K562 (cell line): Measurements from ENCODE around the gene KHSRP. TPM values are rescaled to one million over a fixed set of nuclear protein-coding genes. Genes with fewer than 3 reads are reported as not detected.

Experiments used
- ATAC-seq: fragments of 200-7000 bp; cut with Tn5 transposase; 3 replicates; pipeline ENCODE4 v1.9.1; 2020; ENCODE audit warnings: moderate library complexity
- BruUV-seq: library from RNA; stranded (reverse); fragments of 400-500 nt; replicated peaks from 2 replicates; lab custom pipeline; 2021; lab: Mats Ljungman, UMichigan
- CTCF ChIA-PET: fragments of 300-600 bp; formaldehyde crosslinking; extraction: SDS; loops from one replicate; lab custom pipeline; 2021; ENCODE audit warnings: low intra/inter-chr PET ratio; lab: Yijun Ruan, JAX
- POLR2A ChIA-PET: fragments of 300-600, 350-650 bp; sonication (Branson Sonifier 250); formaldehyde crosslinking; extraction: SDS; loops from one replicate; lab custom pipeline; 2021; ENCODE audit warnings: antibody characterized with exemption, inconsistent platforms; lab: Yijun Ruan, JAX
- DNase-seq, 4 experiments: peaks; one replicate each; pipeline versions ENCODE4 v3.0.0 to v3.0.0-alpha.2; 2011 to 2018; ENCODE audit warnings: low spot score in 3 of 4, mixed read lengths in 3 of 4; ENCODE audit errors: extremely low read depth in 1 of 4
- FAIRE-seq: peaks from 2 replicates; lab custom pipeline; 2011; peaks lifted over from hg19 to GRCh38; lab: Jason Lieb, UNC
- H2AFZ ChIP-seq: 2 replicates; pipeline ENCODE4 v1.6.0; 2011; ENCODE audit warnings: low read depth, low read length, control low read depth, inconsistent platforms
- H3K27ac ChIP-seq: fragments of 200-600 bp; 3 replicates; pipeline ENCODE4 v1.8.0; 2011; ENCODE audit warnings: low read depth, mild to moderate bottlenecking, control low read depth, inconsistent platforms, low read length, moderate library complexity, mixed read lengths; ENCODE audit errors: extremely low read depth
- H3K27me3 ChIP-seq, 2 experiments: fragments of 300-600 bp in 1 of 2; 2 replicates in 1 of 2; 3 replicates in 1 of 2; pipeline versions ENCODE4 v1.6.0 to v1.8.0; 2011; ENCODE audit warnings: inconsistent platforms in 2 of 2, low read length in 2 of 2, mild to moderate bottlenecking in 1 of 2, mixed read lengths in 1 of 2, moderate library complexity in 1 of 2; ENCODE audit not compliant: control insufficient read depth in 2 of 2, insufficient read depth in 2 of 2
- H3K36me3 ChIP-seq: fragments of 300-600 bp; 3 replicates; pipeline ENCODE4 v1.8.0; 2011; ENCODE audit warnings: mild to moderate bottlenecking, low read length, inconsistent platforms; ENCODE audit not compliant: control insufficient read depth, insufficient read depth
- H3K4me1 ChIP-seq, 2 experiments: fragments of 200-600 bp in 1 of 2; replicated peaks in 1 of 2; 2 replicates in 1 of 2; 3 replicates in 1 of 2; pipeline versions ENCODE4 v1.5.1 to v1.8.0; 2011; ENCODE audit warnings: inconsistent platforms in 2 of 2, low read length in 2 of 2, mild to moderate bottlenecking in 1 of 2, mixed read lengths in 1 of 2, moderate library complexity in 1 of 2; ENCODE audit not compliant: control insufficient read depth in 2 of 2, insufficient read depth in 2 of 2
- H3K4me2 ChIP-seq: 2 replicates; pipeline ENCODE4 v1.6.1; 2011; ENCODE audit warnings: low read length, control low read depth, inconsistent platforms, mixed read lengths; ENCODE audit not compliant: insufficient read depth
- H3K4me3 ChIP-seq: fragments of 200-600 bp; sonication (generic), shearing (Covaris generic); 2 replicates; pipeline ENCODE4 v1.5.1; 2016; ENCODE audit warnings: control low read depth, inconsistent platforms
- H3K79me2 ChIP-seq: fragments of 200-600 bp; 3 replicates; pipeline ENCODE4 v1.8.0; 2011; ENCODE audit warnings: low read length, inconsistent platforms; ENCODE audit not compliant: control insufficient read depth, insufficient read depth
- H3K9ac ChIP-seq, 2 experiments: 2 replicates each; pipeline versions ENCODE4 v1.6.0 to v1.6.1; 2011; ENCODE audit warnings: low read depth in 2 of 2, low read length in 2 of 2, control low read depth in 1 of 2, inconsistent platforms in 1 of 2, mild to moderate bottlenecking in 1 of 2, mixed read lengths in 1 of 2; ENCODE audit not compliant: insufficient read depth in 1 of 2
- H3K9me1 ChIP-seq: one replicate; pipeline ENCODE4 v1.6.0; 2011; ENCODE audit warnings: inconsistent platforms, mild to moderate bottlenecking, low read length, moderate library complexity; ENCODE audit not compliant: control insufficient read depth, insufficient read depth
- H3K9me3 ChIP-seq: replicated peaks from 2 replicates; pipeline ENCODE4 v1.5.1; 2011; ENCODE audit warnings: low read depth, low read length, inconsistent platforms; ENCODE audit not compliant: control insufficient read depth, insufficient read depth
- H4K20me1 ChIP-seq: replicated peaks from 2 replicates; pipeline ENCODE4 v1.6.1; 2011; ENCODE audit warnings: low read length, inconsistent platforms, mixed read lengths; ENCODE audit not compliant: control insufficient read depth, insufficient read depth
- BHLHE40 ChIP-seq: IDR thresholded peaks from 2 replicates; pipeline ENCODE4 v1.6.1; 2011; ENCODE audit warnings: low read length, improper control_type of control experiment
- BRCA1 ChIP-seq, 2 experiments: fragments of 450-650 bp in 1 of 2; sonication (generic) in 1 of 2; formaldehyde crosslinking in 1 of 2; IDR thresholded peaks; 2 replicates each; pipeline versions ENCODE4 v1.5.0 to v1.6.1; 2017 to 2020; ENCODE audit warnings: mild to moderate bottlenecking in 1 of 2, missing genetic modification reagents in 1 of 2
- DMBX1 ChIP-seq: fragments of 250-450 bp; sonication (Bioruptor Pico); IDR thresholded peaks from 2 replicates; pipeline ENCODE4 v1.8.0; 2022; ENCODE audit warnings: inconsistent platforms, mild to moderate bottlenecking, moderate library complexity, borderline replicate concordance
- ETS2 ChIP-seq: IDR thresholded peaks from 2 replicates; pipeline ENCODE4 v1.6.1; 2016; ENCODE audit warnings: borderline replicate concordance, missing genetic modification characterization, mild to moderate bottlenecking, moderate library complexity, missing compliant biosample characterization; ENCODE audit not compliant: poor library complexity, severe bottlenecking
- MTA2 ChIP-seq: fragments of 450-650 bp; IDR thresholded peaks from 2 replicates; pipeline ENCODE4 v1.6.1; 2016; ENCODE audit warnings: low read depth
- POLR2AphosphoS2 ChIP-seq: IDR thresholded peaks from 2 replicates; pipeline ENCODE4 v1.6.1; 2012; ENCODE audit warnings: low read length, improper control_type of control experiment
- RAD51 ChIP-seq: fragments of 450-650 bp; IDR thresholded peaks from 2 replicates; pipeline ENCODE4 v1.7.1; 2016; ENCODE audit warnings: low read depth, mild to moderate bottlenecking, borderline replicate concordance
- SRF ChIP-seq, 2 experiments: fragments of 250-450, 450-650 bp in 1 of 2; sonication (Bioruptor Pico) in 1 of 2; sonication (generic) in 1 of 2; formaldehyde crosslinking; IDR thresholded peaks; 2 replicates each; pipeline versions ENCODE4 v1.5.0 to v1.5.1; 2020 to 2022; ENCODE audit warnings: mild to moderate bottlenecking in 1 of 2, missing genetic modification reagents in 1 of 2
- TOE1 ChIP-seq, 2 experiments: fragments of 450-650 bp in 1 of 2; sonication (generic) in 1 of 2; formaldehyde crosslinking in 1 of 2; IDR thresholded peaks; 2 replicates each; pipeline versions ENCODE4 v1.7.1 to v1.8.0; 2016 to 2022; ENCODE audit warnings: borderline replicate concordance in 2 of 2, mild to moderate bottlenecking in 2 of 2, antibody characterized with exemption in 1 of 2, inconsistent platforms in 1 of 2, low read depth in 1 of 2, missing genetic modification reagents in 1 of 2, moderate library complexity in 1 of 2
- TRIM28 ChIP-seq: fragments of 450-650 bp; IDR thresholded peaks from 2 replicates; pipeline ENCODE4 v1.6.1; 2017
- USF1 ChIP-seq: sonication (generic); formaldehyde crosslinking; IDR thresholded peaks from 2 replicates; pipeline ENCODE4 v1.9.0; 2022; ENCODE audit warnings: mild to moderate bottlenecking, missing genetic modification reagents
- ZEB2 ChIP-seq: fragments of 450-650 bp; IDR thresholded peaks from 2 replicates; pipeline ENCODE4 v1.6.1; 2016
- ZNF133 ChIP-seq: fragments of 250-450 bp; sonication (Bioruptor Pico); IDR thresholded peaks from 2 replicates; pipeline ENCODE4 v1.4.0; 2020; ENCODE audit warnings: mild to moderate bottlenecking
- ZSCAN32 ChIP-seq: fragments of 450-650 bp; formaldehyde crosslinking; IDR thresholded peaks from 2 replicates; pipeline ENCODE4 v1.4.0; 2020; ENCODE audit warnings: mild to moderate bottlenecking, moderate library complexity
- WGBS: fragments of 100-300 bp; shearing (Covaris generic); methylation state at CpG from one replicate; pipeline ENCODE4 v1.1.6; 2016; ENCODE audit warnings: low coverage, mixed read lengths; ENCODE audit not compliant: insufficient coverage; ENCODE audit errors: missing lambda C conversion rate; 5-methylcytosine and 5-hydroxymethylcytosine counted together
- in situ Hi-C: fragments of 300-500 bp; cut with MboI; formaldehyde crosslinking; loops from 4 replicates; pipeline ENCODE4 v1.15.0; 2018; ENCODE audit warnings: inconsistent platforms, mixed read lengths
- intact Hi-C: fragments of 100-400 bp; cut with micrococcal nuclease; formaldehyde crosslinking; loops from 2 replicates; pipeline ENCODE4 v1.14.2; 2022
- polyA plus RNA-seq, 8 experiments: library from polyadenylated mRNA; depleted of rRNA in 4 of 8; stranded (reverse) in 5 of 8; unstranded in 3 of 8; fragments of >200 nt; fragmentation: Nextera tagmentation in 2 of 8; fragmentation: Illumina TruSeq in 1 of 8; extraction: Ambion mirVana in 2 of 8; extraction: Trizol in 1 of 8; gene quantifications; 2 replicates each; pipeline versions ENCODE4 v1.2.1 to v1.2.3, GENCODE V29; 2011 to 2014; ENCODE audit warnings: inconsistent platforms in 1 of 8, missing spikeins in 1 of 8
- total RNA-seq, 7 experiments: library from RNA; depleted of rRNA in 6 of 7; stranded (reverse); fragments of >200 nt in 6 of 7; fragmentation: Illumina TruSeq in 2 of 7; extraction: Trizol in 2 of 7; gene quantifications; 2 replicates each; pipeline versions ENCODE4 v1.2.1 to v1.2.3, GENCODE V29; 2011 to 2021; ENCODE audit warnings: low replicate concordance in 1 of 7
- TF ChIP-seq, protein P1 (sequence below): fragments of 250-450 bp; sonication (Bioruptor Pico); IDR thresholded peaks from 2 replicates; pipeline ENCODE4 v1.8.0; 2022; ENCODE audit warnings: moderate library complexity, mild to moderate bottlenecking, inconsistent platforms
- TF ChIP-seq, protein P2 (sequence below): fragments of 450-650 bp; conservative IDR thresholded peaks from 2 replicates; pipeline ENCODE4 v1.6.1; 2016; ENCODE audit warnings: missing genetic modification characterization, low read depth, mild to moderate bottlenecking, control low read depth, missing compliant biosample characterization

The KHSRP gene
- total and polyA plus RNA-seq, 9 of the 15 experiments (the other 6 are each of a cell fraction or from before 2014, with no cell fraction given): 4.2 to 564 (median 139) TPM

DNA sequence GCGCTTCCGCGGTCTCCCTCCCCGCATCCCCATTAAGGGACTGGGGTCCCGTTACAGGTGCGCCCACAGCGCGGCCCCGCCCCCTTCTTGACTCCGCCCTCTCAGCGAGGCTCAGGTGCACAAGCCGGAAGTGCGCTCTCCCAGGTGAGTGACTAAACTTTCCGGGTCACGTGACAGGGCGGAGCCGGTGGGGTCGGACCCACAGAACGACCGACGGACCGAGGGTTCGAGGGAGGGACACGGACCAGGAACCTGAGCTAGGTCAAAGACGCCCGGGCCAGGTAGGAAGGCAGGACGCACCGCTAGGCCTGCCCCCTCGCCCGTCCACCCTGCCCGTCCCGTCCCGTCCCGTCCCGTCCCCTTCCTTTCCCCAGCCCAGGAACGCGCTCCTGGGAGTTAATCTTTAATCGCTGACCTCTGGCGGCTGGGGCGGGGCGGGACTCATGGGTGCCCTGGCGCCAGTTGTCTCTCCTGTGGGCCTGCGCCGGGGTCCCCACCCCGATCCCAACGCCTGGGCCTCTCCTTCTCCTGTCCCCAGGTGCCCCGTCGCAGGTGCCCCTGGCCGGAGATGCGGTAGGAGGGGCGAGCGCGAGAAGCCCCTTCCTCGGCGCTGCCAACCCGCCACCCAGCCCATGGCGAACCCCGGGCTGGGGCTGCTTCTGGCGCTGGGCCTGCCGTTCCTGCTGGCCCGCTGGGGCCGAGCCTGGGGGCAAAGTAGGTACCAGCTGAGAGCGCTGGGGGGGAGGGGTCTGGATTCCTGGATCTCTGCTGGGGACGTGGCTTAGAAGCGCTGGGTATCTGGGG is 39.7 kb upstream of the KHSRP start, which contains the start of gene CRB3 (continued):
- TF ChIP-seq USF1: peak; percentile 91
- TF ChIP-seq TOE1 (IDR thresholded peaks at IDR 0.05; ENCODE audit: borderline replicate concordance): peak; percentile 86
- no peak for TF ChIP-seq TOE1 (CRISPR knock-in tag; IDR thresholded peaks at IDR 0.05; ENCODE audit: borderline replicate concordance, low read depth)
- peak; percentile 87 for TF ChIP-seq RAD51
- TF ChIP-seq ZEB2: peak; percentile 74

GRCh38 chr19:6460099-6460884 is 35.7 kb upstream of the KHSRP start:
- POLR2A ChIA-PET: no interaction called here
- in situ Hi-C loops: no loop called here
- TF ChIP-seq, protein P1, sequence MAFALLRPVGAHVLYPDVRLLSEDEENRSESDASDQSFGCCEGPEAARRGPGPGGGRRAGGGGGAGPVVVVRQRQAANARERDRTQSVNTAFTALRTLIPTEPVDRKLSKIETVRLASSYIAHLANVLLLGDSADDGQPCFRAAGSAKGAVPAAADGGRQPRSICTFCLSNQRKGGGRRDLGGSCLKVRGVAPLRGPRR: no peak
- TF ChIP-seq, protein P2, sequence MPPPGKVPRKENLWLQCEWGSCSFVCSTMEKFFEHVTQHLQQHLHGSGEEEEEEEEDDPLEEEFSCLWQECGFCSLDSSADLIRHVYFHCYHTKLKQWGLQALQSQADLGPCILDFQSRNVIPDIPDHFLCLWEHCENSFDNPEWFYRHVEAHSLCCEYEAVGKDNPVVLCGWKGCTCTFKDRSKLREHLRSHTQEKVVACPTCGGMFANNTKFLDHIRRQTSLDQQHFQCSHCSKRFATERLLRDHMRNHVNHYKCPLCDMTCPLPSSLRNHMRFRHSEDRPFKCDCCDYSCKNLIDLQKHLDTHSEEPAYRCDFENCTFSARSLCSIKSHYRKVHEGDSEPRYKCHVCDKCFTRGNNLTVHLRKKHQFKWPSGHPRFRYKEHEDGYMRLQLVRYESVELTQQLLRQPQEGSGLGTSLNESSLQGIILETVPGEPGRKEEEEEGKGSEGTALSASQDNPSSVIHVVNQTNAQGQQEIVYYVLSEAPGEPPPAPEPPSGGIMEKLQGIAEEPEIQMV (tag): no peak
- no peak for TF ChIP-seq DMBX1 (CRISPR knock-in tag)
- no peak for TF ChIP-seq ETS2 (tag)
- no peak for TF ChIP-seq BRCA1 (IDR thresholded peaks at IDR 0.05)
- TF ChIP-seq BRCA1 (CRISPR knock-in tag; IDR thresholded peaks at IDR 0.05): no peak
- no peak for TF ChIP-seq ZNF133 (CRISPR knock-in tag)
- TF ChIP-seq MTA2: peak; percentile 10; the same call in 1 of the 2 replicates
- no peak for TF ChIP-seq TRIM28
- no peak for TF ChIP-seq SRF (CRISPR knock-in tag; IDR thresholded peaks at IDR 0.05)
- TF ChIP-seq BHLHE40: peak; percentile 72
- no peak for TF ChIP-seq POLR2AphosphoS2
- no peak for TF ChIP-seq ZSCAN32 (CRISPR knock-in tag)

More at GRCh38 chr19:6460099-6460884, 35.7 kb upstream of the KHSRP start:
- DNase-seq (peak; percentile 97 to 99 (median 98)), FAIRE-seq (peak; percentile 97), ATAC-seq (peak; percentile 92)
- H3K9ac ChIP-seq: peak overlapping the region; percentile 71 to 89
- H3K4me3 ChIP-seq: peak overlapping the region; percentile 77
- intact Hi-C loops: no loop called here
- H3K27me3 ChIP-seq: peaks cover 1 to 5% of the 10 kb centered on the region in 2 experiments; a peak in 4 of 5 replicates
- H3K4me1 ChIP-seq: peaks cover 18 to 40% of the 10 kb centered on the region in 2 experiments; a peak in 4 of 5 replicates
- H3K36me3 ChIP-seq: peaks cover 22% of the 10 kb centered on the region; the same call in 2 of the 3 replicates
- peaks cover 5% of the 10 kb centered on the region for H3K9me3 ChIP-seq
- CTCF ChIA-PET: no interaction called here
- WGBS: under 1% methylated on average over 47 of the region's 57 CpGs
- H3K79me2 ChIP-seq: peaks cover 17% of the 10 kb centered on the region
- H2AFZ ChIP-seq: peak overlapping the region; percentile 96
- H4K20me1 ChIP-seq: no peaks in the 10 kb centered on the region
- H3K9me1 ChIP-seq: no peaks in the 10 kb centered on the region
- peak overlapping the region; percentile 81 for H3K27ac ChIP-seq
- H3K4me2 ChIP-seq: peak overlapping the region; percentile 95
- no TSS peak for BruUV-seq
